ENCODE data around the gene SPAG9.

- TF ChIP-seq CTCF (IDR thresholded peaks at IDR 0.05; ENCODE audit: low read length), result no peak
- no peak for TF ChIP-seq EZH2phosphoT487 (IDR thresholded peaks at IDR 0.05; ENCODE audit: low read length)
- TF ChIP-seq EZH2 (optimal IDR thresholded peaks at IDR 0.05; ENCODE audit: low read depth, low read length), result no peak
Observed at GRCh38 chr17:50988427-50988826, 132.2 kb downstream of the SPAG9 start.

All from MM.1S (cell line).